ENCODE results near the gene RHOJ.

The RHOJ gene

GRCh38 chr14:63205866-63206265 is 1.6 kb downstream of the RHOJ start:
- no peak for DNase-seq (ENCODE audit: low spot score)

DNA sequence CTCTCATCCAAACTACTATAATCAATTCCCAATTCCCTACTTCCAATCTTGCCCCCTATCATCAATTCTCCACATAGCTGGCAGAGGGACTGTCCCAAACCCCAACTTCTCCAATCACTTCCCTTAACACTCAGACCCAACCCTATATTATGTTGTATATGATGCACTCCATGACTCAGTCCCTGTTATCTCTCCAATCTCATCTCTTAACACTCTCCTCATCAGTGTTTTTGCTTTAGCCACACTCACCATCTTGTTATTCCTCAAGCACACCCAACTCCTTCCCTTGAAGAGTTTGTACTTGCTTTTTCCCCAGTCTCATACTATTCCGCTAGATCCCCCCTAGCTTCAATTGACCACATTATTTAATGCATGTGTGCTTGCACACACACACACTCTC is 4.9 kb downstream of the RHOJ start:
- DNase-seq (ENCODE audit: low spot score), result no peak

DNA sequence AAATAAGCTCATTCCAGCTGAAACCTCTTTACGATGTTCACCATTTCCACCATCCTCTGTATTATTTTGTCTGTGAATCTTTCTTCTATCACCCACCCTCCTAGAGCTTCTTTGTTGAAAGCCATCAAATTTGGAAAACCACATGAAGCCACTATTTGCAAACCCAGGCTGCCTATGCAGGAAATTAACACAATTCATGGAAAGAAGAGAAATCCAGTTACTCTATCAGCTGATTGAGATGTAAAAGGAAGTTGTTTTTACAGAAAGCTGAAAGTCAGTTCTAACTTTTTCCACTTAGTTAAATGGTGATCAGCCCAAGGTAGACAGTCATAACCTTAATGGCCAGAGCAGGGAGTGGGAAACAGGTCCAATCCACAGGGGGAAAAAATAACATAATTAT is 6.6 kb downstream of the RHOJ start:
- no peak for DNase-seq (ENCODE audit: low spot score)

GRCh38 chr14:63212209-63212608 is 8.0 kb downstream of the RHOJ start:
- DNase-seq (ENCODE audit: low spot score), result no peak

DNA sequence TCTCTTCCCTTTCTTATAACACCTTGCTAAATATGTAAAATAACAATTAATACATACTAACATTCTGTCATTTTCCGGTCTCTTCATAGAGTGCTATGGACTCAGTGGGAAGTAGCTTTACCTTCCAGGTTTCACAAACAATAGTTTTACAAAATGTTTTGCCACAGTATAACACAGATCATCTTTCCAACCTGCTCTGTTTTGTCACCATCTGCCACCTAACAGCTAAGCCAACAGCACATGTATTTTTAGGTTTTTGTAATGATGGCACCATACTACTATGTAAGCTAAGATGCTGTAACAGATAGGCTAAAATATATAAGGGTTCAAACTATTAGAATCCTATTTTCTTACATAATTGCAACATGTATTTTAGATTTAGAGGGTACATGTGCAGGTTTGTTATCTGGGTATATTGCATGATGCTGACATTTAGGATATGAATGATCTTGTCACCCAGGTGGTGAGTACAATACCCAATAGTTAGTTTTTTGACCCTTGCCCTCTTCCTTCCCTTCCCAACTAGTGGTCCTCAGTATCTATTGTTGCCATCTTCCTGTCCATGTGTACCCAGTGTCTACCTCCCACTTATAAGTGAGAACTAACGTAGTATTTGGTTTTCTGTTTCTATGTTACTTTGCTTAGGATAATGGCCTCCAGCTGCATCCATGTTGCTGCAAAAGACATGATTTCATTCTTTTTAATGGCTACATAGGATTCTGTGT is 8.7 kb downstream of the RHOJ start:
- DNase-seq (ENCODE audit: low spot score), result no peak

DNA sequence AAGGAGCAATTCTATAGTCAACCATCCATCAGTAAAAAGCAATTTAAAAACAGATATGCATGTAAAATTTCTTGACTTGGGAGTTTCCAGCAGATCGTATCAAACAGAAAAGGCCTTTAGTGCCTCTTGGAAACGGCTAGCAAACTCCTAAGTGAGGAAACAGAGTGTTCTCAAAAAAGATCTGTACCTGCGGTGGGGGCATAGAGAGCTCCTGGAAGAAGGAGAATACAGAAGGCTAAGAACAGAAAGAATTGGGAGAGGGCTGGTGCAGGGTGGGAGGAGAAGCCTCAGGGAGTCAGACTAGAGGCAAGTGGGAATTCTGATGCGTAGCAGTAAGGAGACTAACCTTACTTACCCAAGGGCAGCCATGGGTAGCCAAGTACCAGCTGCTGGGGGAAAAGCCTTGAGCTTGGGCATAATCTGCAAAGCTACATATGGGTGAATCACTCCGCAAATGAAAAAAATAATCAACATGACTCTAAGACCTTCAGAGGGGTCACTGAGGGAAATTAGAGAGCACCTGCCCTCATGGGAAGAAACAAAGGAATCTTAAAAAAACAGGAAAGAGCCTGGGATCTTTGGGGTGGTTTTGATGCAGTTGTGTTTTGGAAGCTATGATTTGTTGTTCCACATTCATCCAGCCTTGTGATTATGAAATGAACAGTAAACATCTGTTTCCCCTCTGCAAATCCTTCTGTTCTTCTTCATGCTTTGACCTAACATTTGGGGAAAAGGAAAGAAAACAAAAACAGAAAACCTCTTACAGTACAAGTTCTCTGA is 10.4 kb downstream of the RHOJ start:
- no peak for DNase-seq (ENCODE audit: low spot score)

GRCh38 chr14:63220526-63220925 is 16.3 kb downstream of the RHOJ start:
- DNase-seq (ENCODE audit: low spot score), result no peak

GRCh38 chr14:63223596-63223995 is 19.4 kb downstream of the RHOJ start:
- DNase-seq (ENCODE audit: low spot score), result no peak

- DNase-seq (ENCODE audit: low spot score), result no peak
Measured at GRCh38 chr14:63224196-63224595, 20.0 kb downstream of the RHOJ start.

DNA sequence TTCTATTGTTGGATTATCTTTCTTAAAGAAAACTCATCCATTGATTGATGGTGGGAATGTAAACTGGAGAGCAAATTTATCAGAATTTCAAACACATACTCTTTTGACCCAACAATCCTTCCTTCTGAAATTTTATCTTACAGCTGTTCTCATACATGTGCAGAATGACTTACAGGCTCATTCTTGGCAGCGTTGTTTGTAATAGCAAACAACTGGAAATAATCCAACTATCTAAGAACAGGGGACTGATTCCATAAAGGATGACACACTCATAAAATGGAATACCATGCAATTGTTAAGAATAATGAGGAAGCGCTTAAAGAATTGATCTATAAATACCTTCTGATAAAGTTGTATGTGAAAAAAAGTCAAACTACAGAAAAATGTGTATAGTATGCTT is 24.0 kb downstream of the RHOJ start:
- no peak for DNase-seq (ENCODE audit: low spot score)

- no peak for DNase-seq (ENCODE audit: low spot score)
Measured at GRCh38 chr14:63229330-63230059, 25.3 kb downstream of the RHOJ start.

DNA sequence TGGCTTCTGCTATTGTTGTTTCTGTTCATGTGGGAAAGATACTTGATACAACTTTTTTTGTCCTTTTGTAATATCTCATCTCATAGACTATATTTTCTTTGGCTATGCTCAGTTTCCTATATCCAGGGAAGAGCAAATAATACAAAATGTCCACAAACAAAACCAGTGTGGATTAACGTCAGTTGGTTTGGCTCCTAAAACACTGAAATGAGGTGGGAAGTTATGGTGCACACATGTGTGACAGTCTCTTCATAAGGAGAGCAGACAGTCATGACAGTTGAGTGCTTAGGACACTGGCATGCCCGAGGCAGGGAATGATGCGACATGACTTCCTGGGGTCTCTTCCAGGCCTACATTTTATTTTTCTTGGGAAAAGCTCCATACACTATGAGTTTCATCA is 27.5 kb downstream of the RHOJ start:
- DNase-seq (ENCODE audit: low spot score), result no peak

- DNase-seq (ENCODE audit: low spot score), result no peak
Measured at GRCh38 chr14:63237791-63238190, 33.5 kb downstream of the RHOJ start.

- DNase-seq (ENCODE audit: low spot score), result no peak
Measured at GRCh38 chr14:63240221-63240620, 36.0 kb downstream of the RHOJ start.

GRCh38 chr14:63241096-63241495 is 36.9 kb downstream of the RHOJ start:
- DNase-seq (ENCODE audit: low spot score), result no peak

- no peak for DNase-seq (ENCODE audit: low spot score)
Measured at GRCh38 chr14:63243646-63244045, 39.4 kb downstream of the RHOJ start.

DNA sequence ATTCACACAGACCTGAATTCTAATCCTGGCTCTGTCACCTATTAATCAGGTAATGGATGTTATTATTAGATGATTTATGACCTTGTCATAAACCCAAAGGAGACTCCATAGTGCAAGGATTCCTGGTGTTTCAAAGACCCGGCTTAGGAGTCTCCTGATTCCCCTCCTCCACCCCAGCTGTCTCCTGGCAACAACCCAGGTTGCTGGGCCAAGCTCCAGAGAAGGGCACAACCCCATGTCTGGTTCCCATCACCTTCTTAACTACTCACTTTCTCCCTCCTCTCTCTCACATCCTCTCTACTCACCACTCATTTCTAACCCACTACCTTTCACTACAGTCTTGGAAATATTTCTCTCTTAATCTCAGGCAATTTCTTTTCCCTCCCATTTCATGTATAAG is 41.6 kb downstream of the RHOJ start:
- DNase-seq (ENCODE audit: low spot score), result no peak

DNA sequence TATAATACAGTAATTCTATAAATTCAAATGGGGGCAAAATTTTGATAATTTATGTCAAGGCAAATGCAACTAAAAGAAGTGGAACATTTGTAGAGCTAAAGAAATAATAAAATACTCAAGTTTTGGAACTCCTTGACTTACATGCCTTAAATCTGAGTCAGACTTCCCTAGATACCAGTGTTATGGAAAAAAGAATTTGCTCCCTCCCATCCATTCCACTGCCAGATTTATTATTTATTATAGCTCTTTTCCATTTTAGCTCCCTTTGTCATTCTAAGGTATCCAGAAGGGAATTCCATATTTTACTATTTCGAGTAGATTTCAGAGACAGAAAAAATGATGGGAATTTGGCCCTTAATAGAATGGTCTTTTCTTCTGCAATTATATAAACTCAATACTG is 44.0 kb downstream of the RHOJ start:
- no peak for DNase-seq (ENCODE audit: low spot score)

GRCh38 chr14:63249092-63249491 is 44.8 kb downstream of the RHOJ start:
- DNase-seq (ENCODE audit: low spot score), result no peak

- DNase-seq (ENCODE audit: low spot score), result no peak
Measured at GRCh38 chr14:63257299-63257698, 53.1 kb downstream of the RHOJ start.

DNA sequence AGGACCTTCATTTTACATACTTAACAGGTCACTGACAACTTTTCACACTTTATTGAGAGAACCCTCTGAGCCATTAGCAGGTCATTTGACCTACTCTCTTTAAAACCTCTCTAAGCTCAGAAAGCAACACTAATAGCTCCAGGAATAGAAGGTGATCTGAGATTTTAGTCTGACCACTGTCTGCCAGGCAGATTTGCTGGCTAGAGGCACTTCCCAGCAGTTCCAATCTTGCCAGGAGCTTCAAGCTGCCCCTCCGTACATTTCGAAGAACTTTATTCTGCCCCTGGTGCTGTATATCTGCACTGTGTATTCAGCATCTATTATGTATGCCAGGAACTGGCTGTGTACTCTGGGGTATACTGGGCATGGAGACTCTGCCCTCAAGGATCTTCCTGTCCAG is 58.2 kb downstream of the RHOJ start:
- DNase-seq (ENCODE audit: low spot score), result no peak

GRCh38 chr14:63266106-63266505 is 61.9 kb downstream of the RHOJ start:
- no peak for DNase-seq (ENCODE audit: low spot score)

DNA sequence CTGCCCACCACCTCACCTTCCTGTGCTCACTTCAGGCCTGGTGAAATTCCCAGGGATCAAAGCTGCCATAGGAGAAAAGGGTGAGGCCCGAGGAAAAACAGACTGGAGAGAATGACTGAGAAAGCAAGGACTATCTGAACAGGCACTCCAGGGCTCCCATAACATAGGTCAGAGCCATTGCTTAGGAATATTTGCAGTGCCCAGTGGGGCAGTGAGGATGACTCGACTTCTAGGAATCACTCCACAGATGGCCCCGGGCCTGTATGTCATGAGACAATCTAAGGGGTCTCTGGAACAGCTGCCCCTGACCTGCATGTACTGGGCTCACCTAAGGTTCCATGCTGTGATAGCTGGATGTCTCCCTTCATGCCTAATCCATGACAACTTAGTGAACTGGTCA is 62.9 kb downstream of the RHOJ start:
- DNase-seq (ENCODE audit: low spot score), result no peak

Measured in SW480 (cell line).